Measurements from ENCODE around the gene STRN.
"Not testable (repeated sequence)": the region's sequence is repeated elsewhere in the genome, so short reads cannot be mapped to it uniquely, and the experiment has no call there.

The STRN gene

DNA sequence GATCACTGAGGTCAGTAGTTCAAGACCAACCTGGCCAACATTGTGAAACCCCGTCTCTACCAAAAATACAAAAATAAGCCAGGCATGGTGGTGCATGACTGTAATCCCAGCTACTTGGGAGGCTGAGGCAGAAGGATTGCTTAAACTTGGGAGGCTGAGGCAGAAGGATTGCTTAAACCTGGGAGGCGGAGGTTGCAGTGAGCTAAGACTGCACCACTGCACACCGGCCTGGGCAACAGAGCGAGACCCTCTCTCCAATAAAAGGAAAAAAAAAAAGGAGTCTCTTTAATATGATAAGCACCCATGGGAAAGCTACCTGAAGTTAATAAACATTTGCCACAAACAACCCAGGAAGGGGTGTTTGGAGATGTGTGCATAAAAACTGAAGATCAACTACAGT is 2.6 kb downstream of the STRN start:
- in situ Hi-C loops (cut with MboI; ENCODE audit: low sequenced_read_pairs): no loop called here

DNA sequence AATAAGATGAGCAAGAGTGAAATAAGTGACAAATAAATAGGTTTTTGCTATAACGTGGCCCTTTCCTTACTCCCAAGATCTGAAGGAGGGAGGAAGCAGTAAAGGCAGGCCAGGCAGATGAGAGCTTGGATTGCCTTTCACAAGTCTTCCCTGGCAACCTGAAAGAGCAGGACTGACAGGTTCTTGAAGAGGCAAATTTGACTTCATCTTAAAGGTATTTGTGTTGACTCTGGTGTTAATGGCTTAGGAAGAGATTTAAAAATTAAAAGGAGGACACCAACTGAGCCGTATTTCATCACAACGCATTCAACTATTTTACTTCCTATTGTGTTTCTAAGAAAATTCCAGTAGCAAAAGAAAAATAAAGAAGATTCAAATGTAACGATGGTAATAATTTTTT is 3.2 kb downstream of the STRN start:
- in situ Hi-C loops (cut with MboI; ENCODE audit: low sequenced_read_pairs): no loop called here

DNA sequence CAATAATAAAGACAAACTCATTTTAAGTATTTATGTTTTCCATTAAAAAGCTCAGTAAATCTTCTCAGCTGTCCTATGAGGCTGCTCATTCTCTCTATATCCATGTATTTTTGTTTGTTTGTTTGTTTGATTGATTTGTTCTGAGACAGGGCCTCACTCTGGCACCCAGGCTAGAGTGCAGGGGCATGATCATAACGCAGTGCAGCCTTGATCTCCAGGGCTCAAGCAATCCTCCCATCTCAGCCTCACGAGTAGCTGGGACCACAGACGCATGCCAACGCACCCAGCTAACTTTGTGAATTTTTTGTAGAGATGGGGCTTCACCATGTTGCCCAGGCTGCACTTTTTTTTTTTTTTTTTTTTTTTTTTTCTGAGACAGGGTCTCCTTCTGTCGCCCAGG is 5.6 kb downstream of the STRN start:
- in situ Hi-C loops (cut with MboI; ENCODE audit: low sequenced_read_pairs): no loop called here

DNA sequence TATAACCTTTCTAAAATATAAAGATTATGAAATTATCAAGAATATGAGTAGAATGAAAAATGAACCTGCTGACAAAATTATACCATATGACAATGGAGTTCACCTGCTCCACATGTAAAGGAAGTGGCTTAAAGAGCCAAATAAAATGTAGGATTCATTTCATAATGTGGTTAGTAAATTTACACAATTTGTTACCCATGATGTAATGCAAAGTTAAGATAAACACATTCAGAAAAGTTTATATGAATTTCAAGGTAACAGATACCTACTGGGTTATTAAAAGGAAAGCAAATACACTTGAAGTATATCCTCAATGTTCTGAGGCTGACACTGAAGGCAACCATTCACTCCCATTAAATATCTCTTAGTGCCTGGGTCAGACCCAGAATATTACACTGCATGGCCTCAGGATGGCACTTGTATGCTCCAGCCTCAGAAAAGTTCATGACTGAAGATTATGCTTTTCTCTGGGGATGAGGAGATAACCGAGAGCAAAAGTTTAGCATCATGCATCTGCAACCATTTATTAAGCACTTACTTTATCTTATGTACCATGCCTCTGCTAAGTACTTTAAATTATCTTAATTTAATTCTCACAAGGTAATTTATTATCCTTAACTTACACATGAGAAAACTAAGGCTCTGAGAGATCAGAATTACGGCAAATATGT is 6.2 kb downstream of the STRN start:
- in situ Hi-C loops (cut with MboI; ENCODE audit: low sequenced_read_pairs): no loop called here

DNA sequence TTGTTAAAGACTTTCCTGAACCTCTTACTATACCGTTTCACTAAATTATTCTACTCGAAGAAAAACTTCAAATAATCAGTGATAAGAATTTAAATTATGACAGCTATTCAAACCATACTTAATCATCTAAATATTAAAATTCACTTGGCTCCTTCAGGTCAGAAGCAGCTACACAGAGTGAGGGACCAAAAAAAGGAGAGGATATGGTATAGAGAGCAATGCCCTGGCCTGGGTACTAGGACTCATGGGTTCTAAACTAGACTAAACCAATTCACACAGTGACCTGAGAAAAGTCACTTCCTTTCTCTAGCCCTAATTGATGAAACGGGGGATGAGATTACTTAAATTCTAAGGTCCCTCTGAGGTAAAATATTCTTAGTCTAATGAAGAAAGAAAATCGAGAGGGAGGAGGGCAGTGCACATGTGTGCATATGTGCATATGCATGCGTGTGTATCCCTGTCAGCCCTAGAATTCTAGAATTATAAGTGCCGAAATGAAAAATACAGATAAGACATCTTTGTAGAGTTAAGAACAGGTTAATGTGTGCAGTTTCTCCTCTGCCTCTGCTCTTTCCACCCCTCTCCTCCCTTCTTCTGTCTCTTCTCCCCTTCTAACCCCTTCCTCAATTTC is 11.2 kb downstream of the STRN start:
- in situ Hi-C loops (cut with MboI; ENCODE audit: low sequenced_read_pairs): no loop called here

DNA sequence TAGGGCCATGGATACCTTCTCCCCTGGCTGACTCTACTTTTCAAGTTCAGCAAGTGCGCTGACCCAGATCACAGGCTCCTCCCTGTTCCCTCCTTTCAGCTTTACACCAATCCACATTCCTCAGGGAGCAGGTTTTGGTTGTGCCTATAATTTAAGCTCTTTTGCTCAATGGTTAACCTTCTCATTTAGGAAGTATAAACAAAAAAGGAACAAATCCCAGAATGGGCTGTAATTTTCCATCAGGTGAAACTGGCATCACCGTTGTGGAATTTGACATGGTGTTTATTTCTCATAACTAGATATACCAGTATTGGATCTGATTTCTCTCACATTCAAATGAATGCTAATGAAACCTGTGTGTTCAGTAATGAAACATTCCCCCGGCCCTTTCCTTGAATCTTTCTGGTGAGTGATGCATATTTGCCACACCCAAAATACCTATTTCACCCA is 13.6 kb downstream of the STRN start:
- in situ Hi-C loops (cut with MboI; ENCODE audit: low sequenced_read_pairs): no loop called here

DNA sequence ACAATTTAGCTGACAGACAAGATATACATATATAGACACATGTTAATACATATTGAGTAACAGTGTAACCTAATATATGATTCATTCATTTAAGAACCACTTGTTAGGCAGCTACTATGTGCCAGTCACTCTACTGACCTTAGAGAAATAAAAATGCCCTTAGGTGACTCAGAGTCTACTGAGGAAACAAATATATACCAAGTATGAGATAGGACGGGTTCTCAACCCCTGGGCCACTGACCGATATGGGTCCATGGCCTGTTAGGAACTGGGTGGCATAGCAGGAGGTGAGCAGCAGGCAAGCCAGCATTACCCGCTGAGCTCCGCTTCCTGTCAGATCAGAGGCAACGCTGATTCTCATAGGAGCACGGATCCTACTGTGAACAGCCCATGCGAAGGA is 14.8 kb downstream of the STRN start:
- in situ Hi-C loops (cut with MboI; ENCODE audit: low sequenced_read_pairs): no loop called here

DNA sequence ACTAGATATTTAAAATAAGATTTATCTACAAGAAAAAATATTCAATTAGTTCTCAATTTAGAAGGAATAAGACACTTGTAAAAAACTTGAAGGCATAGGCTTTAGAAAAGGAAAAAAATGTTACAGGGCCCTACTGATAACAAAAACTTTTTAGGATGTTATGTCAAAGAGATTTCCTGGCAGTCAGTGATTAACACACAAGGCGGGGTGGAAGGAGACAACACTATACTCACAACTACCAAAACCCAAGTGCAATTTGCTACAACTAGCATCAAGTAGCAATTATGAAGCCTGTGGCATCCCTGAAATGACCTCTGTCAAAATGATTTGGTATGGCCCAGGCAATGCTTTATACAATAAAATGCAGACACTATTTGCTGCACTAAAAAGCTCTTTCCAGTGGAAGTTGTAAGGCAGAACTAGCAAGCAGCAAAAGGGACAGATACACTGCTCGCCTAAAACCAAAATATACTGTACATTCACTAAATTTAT is 15.3 kb downstream of the STRN start:
- in situ Hi-C loops (cut with MboI; ENCODE audit: low sequenced_read_pairs): no loop called here

DNA sequence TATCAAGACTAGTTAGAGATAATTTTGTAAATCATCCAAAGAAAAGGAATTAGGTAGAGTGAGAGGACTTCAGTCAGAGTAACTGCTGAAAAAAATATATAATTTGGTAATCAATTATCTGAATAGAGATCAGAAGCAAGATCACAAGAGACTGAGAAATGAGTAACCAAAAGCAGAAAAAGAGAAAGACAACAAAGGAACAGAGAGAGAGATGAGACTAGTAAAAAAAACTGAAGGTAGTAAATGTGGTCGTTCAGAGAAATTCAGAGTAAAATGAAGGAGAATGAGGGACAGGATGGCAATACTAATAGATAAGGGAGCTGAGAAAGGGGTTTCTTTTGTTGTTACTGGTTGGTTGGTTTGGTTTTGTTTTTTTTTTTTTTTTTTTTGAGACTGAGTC is 16.5 kb downstream of the STRN start:
- in situ Hi-C loops (cut with MboI; ENCODE audit: low sequenced_read_pairs): no loop called here

DNA sequence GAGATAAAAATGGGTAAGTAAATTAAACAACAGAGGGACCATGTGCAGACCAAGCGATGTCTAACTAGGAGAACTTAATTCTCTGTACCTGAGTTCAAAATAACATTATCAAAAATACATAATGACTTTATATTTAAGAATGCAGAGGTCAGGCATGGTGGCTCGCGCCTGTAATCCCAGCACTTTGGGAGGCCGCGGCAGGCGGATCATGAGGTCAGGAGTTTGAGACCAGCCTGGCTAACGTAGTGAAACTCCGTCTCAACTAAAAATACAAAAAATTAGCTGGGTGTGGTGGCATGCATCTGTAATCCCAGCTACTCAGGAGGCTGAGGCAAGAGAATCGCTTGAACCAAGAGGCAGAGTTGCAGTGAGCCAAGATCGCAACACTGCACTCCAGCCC is 21.1 kb downstream of the STRN start:
- in situ Hi-C loops (cut with MboI; ENCODE audit: low sequenced_read_pairs): not testable (repeated sequence)

DNA sequence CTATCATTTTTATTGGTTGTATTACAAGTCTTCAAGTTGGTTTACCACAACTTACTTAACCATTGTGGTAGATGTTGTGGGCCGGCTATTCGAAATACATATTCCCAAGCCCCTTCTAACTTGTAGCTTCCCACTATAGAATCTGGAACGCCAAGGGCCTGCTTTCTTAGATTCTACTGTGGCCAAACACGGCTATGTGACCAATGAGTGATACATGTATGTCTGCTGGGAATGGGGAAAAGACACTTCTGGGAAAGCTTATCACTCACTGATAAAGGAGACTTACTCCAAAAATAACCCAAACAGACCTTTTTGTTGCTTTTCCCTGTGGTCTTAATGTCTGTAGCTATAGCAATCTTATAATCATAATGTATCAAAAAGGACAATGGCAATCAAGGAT is 24.5 kb downstream of the STRN start:
- in situ Hi-C loops (cut with MboI; ENCODE audit: low sequenced_read_pairs): no loop called here

DNA sequence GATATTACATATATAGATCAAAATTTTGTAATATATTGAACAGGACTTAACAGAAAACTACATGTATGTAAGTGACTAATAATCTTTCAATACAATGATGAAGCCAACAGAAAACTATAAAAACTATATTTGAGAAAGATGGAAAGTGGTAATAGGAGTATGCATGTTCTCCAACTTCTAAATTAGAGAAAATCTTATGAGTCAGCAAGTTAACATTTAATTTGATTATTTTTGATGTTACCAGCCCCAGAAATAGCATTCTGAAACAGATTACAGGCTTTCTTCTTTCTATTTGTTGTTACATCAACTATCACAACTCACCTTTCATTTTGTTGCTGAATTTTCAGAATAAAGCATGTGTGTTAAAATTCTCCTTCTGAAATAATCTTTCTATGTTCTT is 29.8 kb downstream of the STRN start:
- in situ Hi-C loops (cut with MboI; ENCODE audit: low sequenced_read_pairs): not testable (repeated sequence)

DNA sequence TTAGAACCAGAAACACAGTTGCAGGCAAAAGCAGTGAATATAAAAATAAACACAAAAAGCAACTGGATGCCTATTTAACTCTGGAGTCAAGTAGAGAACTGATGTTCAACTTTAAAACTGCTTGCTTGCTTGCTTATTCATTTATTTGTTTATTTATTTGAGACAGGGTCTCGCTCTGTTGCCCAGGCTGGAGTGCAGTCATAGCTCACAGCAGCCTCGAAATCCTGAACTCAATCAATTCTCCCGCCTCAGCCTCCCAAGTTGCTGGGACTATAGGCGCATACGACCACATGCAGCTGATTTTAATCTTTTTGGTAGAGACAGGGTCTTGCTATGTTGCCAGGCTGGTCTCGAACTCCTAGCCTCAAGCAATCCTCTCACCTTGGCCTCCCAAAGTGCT is 34.6 kb downstream of the STRN start:
- in situ Hi-C loops (cut with MboI; ENCODE audit: low sequenced_read_pairs): not testable (repeated sequence)

DNA sequence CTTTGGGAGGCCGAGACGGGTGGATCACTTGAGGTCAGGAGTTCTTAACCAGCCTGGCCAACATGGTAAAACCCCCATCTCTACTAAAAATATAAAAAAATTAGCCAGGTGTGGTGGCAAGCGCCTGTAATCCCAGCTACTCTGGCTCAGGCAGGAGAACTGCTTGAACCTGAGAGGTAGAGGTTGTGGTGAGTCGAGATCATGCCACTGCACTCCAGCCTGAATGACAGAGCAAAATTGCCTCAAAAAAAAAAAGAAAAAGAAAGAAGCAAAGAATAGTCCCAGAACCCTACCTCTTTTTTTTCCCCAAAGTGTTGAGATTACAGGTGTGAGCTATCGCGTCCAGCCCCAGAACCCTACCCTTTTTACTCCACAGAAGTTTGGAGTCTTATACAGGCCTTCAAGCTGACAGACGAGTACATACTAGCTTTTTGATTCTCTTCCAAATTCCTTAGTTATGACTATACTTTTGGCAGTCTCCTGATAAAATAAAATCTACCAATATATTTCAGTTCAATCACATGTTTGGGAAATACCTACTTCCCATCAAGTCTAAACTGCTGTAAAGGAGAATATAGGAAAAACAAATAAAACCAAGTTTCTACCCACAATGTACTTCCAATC is 35.4 kb downstream of the STRN start:
- in situ Hi-C loops (cut with MboI; ENCODE audit: low sequenced_read_pairs): not testable (repeated sequence)

DNA sequence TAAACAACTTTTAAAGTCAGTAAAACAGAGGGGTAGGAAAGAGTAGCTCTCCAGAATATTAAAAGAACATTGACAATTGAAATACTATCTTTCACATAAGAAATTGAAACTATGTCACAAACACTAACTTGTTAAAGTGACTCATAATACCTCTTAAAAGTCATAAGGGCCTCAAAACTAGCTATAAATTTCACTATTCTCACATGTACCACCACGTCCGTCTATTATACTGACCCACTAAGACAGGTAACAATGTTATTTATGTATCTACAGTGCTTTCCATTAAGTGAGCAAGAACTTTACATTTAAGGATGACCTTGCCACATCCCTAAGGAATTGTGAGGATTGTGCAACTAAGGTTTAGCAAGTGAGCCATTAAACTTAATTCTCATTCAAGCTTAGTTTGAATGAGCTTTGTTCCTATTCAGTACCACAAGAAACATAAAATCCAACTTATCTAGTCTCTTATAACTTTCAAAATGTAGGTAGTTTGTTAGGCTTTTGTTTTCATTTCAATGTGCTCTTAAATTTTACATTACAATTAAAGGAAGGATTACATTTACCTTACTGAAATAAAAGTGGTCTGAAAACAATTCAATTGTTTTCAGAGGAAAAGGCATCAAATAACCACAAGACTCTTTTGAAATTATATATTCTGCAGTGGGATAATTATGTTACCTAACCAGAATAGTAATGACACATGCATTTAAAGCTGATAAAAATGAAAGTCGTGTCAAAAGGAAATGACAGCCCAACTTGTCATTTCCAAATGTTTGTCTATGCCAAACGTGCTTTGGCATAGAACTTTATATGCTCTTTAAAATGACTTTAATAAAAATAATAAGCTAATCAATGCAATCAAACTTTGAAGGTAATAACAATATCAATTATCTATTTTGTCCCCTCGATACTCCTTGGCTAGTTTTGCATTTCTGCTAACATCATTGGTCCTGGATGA is 39.9 kb downstream of the STRN start:
- in situ Hi-C loops (cut with MboI; ENCODE audit: low sequenced_read_pairs): not testable (repeated sequence)

DNA sequence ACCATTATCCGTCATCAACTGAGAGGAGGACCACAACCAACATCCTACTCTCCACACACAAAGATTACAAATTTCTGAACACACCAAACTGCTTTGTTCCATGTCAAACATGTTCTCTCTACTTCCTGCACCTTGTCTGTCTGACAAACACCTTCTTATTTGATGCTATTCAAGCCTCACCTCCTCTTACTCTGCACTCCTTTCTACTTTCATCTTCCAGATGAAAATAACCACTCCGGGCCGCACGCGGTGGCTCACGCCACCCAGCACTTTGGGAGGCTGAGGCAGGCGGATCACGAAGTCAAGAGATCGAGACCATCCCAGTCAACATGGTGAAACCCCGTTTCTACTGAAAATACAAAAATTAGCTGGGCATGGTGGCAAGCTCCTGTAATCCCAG is 43.7 kb downstream of the STRN start:
- in situ Hi-C loops (cut with MboI; ENCODE audit: low sequenced_read_pairs): not testable (repeated sequence)

DNA sequence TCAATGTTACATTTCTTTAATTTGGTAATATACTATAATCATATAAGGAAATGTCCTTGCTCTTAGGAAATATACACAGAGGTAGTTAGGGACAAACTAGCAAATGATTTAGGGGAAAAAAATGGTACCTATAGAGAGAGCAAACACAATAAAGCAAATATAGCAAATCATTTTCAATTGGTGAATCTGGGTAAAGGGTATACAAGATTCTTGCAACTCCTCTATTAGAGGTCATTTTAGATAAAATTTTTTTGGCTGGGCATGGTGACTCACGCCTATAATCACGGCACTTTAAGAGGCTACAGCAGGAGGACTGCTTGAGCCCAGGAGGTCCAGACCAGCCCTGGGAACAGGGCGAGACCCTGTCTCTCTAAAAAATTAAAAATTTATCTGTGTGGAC is 44.4 kb downstream of the STRN start:
- in situ Hi-C loops (cut with MboI; ENCODE audit: low sequenced_read_pairs): no loop called here

DNA sequence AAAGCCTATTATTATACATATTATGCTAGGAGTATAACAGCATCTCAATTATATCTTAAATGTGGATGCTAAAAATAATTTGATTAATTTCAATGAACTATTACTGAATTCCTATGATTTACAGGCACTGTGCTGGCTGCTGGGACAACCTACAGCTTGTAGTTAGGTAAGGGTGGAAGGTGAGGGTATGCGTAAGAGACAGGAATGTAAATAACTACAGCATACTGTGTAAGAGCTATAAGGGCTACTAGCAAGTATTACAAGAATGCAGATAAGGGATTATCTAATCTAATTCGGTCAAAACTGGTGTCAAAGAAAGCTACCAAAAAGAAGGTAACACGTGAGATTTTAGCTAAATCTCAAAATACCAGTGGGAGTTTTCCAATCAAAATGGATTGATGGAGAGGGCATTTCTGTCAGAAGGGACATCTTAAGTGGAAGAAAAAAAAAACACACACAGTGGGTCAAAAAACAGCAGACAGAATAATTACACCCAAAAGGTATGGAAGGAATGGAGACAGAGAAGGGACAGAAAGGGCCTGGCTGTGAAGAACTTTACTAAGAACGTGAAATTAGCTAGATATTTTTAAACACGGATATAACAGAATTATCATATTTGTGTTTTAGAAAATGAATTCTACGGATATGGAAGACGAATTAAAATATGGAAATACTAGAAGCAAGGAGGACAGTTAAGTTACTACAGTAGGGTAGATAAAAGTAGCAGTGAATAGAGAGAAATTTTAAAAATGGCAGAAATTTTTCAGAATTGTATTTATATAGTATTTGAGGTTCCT is 47.1 kb downstream of the STRN start:
- in situ Hi-C loops (cut with MboI; ENCODE audit: low sequenced_read_pairs): no loop called here

DNA sequence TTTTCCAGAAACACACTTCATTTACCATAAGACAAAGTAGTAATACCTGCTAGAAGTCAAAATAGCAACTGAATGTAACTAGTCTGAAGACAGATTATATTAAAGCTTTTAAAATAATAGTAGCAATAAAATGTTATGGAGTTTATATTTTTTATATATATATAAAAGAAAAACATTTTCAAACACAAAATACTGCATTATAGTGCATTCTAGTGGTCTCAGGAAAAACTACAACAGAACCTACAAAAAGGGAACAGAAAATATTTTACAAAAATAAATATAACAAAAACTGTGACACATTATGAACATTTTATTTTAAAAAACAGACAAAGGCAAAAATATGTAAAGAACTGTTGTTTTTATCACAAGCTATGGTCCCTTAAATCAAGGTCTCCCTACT is 48.0 kb downstream of the STRN start:
- in situ Hi-C loops (cut with MboI; ENCODE audit: low sequenced_read_pairs): no loop called here

DNA sequence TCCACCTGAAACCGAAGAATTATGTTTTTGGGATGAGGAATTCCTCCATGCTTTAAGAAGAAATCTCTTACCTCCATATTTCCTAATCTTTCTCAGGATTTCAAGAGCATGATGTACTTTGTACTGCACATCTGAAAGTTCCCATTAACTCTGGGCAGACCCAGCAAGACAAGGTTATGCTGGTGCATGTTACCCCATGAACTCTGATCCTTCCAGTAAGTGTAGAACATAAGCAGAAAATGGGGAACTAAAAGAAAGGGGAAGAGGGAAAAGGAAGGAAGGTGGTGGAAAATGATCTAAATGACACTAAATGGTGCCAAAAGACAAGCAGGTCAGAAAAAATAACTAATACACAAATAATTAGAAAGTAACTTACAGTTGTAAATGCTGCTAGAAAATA is 50.7 kb downstream of the STRN start:
- in situ Hi-C loops (cut with MboI; ENCODE audit: low sequenced_read_pairs): no loop called here
